WI38 (cell line): ENCODE results near the gene XCL2.

Experiments
- H3K4me3 ChIP-seq: 2 replicates; pipeline ENCODE4 v1.5.1; 2011; ENCODE audit warnings: low read depth, mild to moderate bottlenecking, control low read depth, low read length
- CTCF ChIP-seq: IDR thresholded peaks from 2 replicates; pipeline ENCODE4 v1.5.1; 2012; ENCODE audit warnings: low read depth, mild to moderate bottlenecking, control low read depth, low read length

XCL2 gene

GRCh38 chr1:168507828-168508227 lies 36.0 kb downstream of the XCL2 start:
- no peak for TF ChIP-seq CTCF
- no peak overlapping the region for H3K4me3 ChIP-seq

- H3K4me3 ChIP-seq = no peak overlapping the region
- no peak for TF ChIP-seq CTCF
These were observed 36.6 kb downstream of the XCL2 start for GRCh38 chr1:168507231-168507630.

GRCh38 chr1:168506204-168506819 lies 37.5 kb downstream of the XCL2 start:
- no peak overlapping the region for H3K4me3 ChIP-seq
- TF ChIP-seq CTCF = no peak

GRCh38 chr1:168505006-168505405 lies 38.8 kb downstream of the XCL2 start:
- no peak overlapping the region for H3K4me3 ChIP-seq
- TF ChIP-seq CTCF = no peak

- no peak for TF ChIP-seq CTCF
- no peak overlapping the region for H3K4me3 ChIP-seq
These were observed 39.5 kb downstream of the XCL2 start for GRCh38 chr1:168504064-168504837.

- TF ChIP-seq CTCF = no peak
- H3K4me3 ChIP-seq = no peak overlapping the region
These were observed 44.1 kb downstream of the XCL2 start for GRCh38 chr1:168499688-168500049.

GRCh38 chr1:168498956-168499687 lies 44.7 kb downstream of the XCL2 start:
- no peak for TF ChIP-seq CTCF
- H3K4me3 ChIP-seq = no peak overlapping the region
